GM21717 (cell line): ENCODE measurements around the gene HOXD8.

Source experiments
- ATAC-seq: cut with Tn5 transposase; IDR thresholded peaks from one replicate; pipeline ENCODE4 v1.9.1; 2021; ENCODE audit warnings: mild to moderate bottlenecking, moderate library complexity; ENCODE audit not compliant: unreplicated experiment

HOXD8 gene

GRCh38 chr2:176090862-176091261 is 38.6 kb upstream of the HOXD8 start:
- no peak for ATAC-seq

- ATAC-seq, result no peak
Measured at GRCh38 chr2:176091329-176092258, 37.9 kb upstream of the HOXD8 start.

- no peak for ATAC-seq
Measured at GRCh38 chr2:176092270-176093144, 37.0 kb upstream of the HOXD8 start, which contains the start of gene HOXD13. TSS of gene HOXD13 (plus strand) at chr2:176092721. CDS start at chr2:176092891, 170 bp downstream.

- ATAC-seq, result no peak
Measured at GRCh38 chr2:176093145-176093897, 36.2 kb upstream of the HOXD8 start.

GRCh38 chr2:176093898-176094249 is 35.6 kb upstream of the HOXD8 start:
- ATAC-seq, result no peak

GRCh38 chr2:176094349-176094748 is 35.2 kb upstream of the HOXD8 start:
- no peak for ATAC-seq

GRCh38 chr2:176095421-176095820 is 34.1 kb upstream of the HOXD8 start:
- no peak for ATAC-seq

- no peak for ATAC-seq
Measured at GRCh38 chr2:176096243-176096985, 33.1 kb upstream of the HOXD8 start.

GRCh38 chr2:176096986-176097819 is 32.3 kb upstream of the HOXD8 start:
- peak; percentile 91 for ATAC-seq

- no peak for ATAC-seq
Measured at GRCh38 chr2:176097820-176098365, 31.6 kb upstream of the HOXD8 start.

GRCh38 chr2:176098366-176099158 is 30.9 kb upstream of the HOXD8 start:
- ATAC-seq, result no peak

- no peak for ATAC-seq
Measured at GRCh38 chr2:176099159-176099727, 30.3 kb upstream of the HOXD8 start.

GRCh38 chr2:176099728-176100546 is 29.6 kb upstream of the HOXD8 start, which contains the start of gene HOXD12:
TSS of gene HOXD12 (plus strand) at chr2:176099795. CDS start at chr2:176099802, 7 bp downstream.
- ATAC-seq, result no peak

- no peak for ATAC-seq
Measured at GRCh38 chr2:176100547-176101140, 28.9 kb upstream of the HOXD8 start.

GRCh38 chr2:176101216-176101830 is 28.2 kb upstream of the HOXD8 start:
- ATAC-seq, result no peak

GRCh38 chr2:176101842-176102241 is 27.7 kb upstream of the HOXD8 start:
- no peak for ATAC-seq
